ENCODE measurements around the gene CHST7.

CHST7 gene

GRCh38 chrX:46607916-46608315, 34.4 kb downstream of the CHST7 start:
- DNase-seq (ENCODE audit: low read depth, low spot score), result no peak

- DNase-seq (ENCODE audit: low read depth, low spot score), result no peak
Measured at GRCh38 chrX:46610070-46610658, 36.6 kb downstream of the CHST7 start.

GRCh38 chrX:46611658-46612362, 38.2 kb downstream of the CHST7 start:
- DNase-seq (ENCODE audit: low read depth, low spot score), result no peak

- no peak for DNase-seq (ENCODE audit: low read depth, low spot score)
Measured at GRCh38 chrX:46617906-46618305, 44.3 kb downstream of the CHST7 start.

- no peak for DNase-seq (ENCODE audit: low read depth, low spot score)
Measured at GRCh38 chrX:46618947-46619346, 45.4 kb downstream of the CHST7 start.

GRCh38 chrX:46620505-46620904, 46.9 kb downstream of the CHST7 start:
- no peak for DNase-seq (ENCODE audit: low read depth, low spot score)

- DNase-seq (ENCODE audit: low read depth, low spot score), result no peak
Measured at GRCh38 chrX:46621572-46621971, 48.0 kb downstream of the CHST7 start.

DNA sequence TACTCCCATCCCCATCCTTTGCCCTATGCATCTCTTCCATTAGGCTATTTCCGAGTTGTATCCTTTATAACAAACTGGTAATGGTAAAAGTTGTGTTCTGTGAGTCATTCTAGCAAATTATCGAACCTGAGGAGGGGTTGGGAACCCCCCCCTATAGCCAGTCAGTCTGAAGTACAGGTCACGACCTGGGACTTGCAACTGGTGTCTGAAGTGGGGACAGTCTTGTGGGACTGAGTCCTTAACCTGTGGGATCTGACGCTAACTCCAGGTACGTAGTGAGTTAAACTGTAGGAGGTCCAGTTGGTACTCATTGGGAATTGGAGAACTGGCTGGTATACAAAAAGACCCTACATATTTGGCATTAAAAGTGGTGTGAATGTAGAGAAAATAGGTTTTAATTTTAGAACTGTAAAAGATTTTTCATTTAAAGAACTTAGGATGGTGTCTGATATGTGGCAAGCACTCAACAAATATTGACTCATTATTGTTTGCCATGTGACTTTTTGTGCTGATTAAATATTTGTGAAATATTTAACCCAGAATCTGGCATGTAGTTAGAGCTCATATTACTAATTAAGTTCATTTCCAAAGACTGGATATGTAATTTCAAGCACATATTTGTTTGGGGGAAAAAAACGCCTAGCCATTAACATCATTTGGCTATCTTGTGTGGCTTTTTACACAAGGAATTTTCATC, 50.7 kb downstream of the CHST7 start:
- DNase-seq (ENCODE audit: low read depth, low spot score), result no peak

GRCh38 chrX:46626566-46626965, 53.0 kb downstream of the CHST7 start:
- no peak for DNase-seq (ENCODE audit: low read depth, low spot score)

GRCh38 chrX:46627062-46627461, 53.5 kb downstream of the CHST7 start:
- no peak for DNase-seq (ENCODE audit: low read depth, low spot score)

DNA sequence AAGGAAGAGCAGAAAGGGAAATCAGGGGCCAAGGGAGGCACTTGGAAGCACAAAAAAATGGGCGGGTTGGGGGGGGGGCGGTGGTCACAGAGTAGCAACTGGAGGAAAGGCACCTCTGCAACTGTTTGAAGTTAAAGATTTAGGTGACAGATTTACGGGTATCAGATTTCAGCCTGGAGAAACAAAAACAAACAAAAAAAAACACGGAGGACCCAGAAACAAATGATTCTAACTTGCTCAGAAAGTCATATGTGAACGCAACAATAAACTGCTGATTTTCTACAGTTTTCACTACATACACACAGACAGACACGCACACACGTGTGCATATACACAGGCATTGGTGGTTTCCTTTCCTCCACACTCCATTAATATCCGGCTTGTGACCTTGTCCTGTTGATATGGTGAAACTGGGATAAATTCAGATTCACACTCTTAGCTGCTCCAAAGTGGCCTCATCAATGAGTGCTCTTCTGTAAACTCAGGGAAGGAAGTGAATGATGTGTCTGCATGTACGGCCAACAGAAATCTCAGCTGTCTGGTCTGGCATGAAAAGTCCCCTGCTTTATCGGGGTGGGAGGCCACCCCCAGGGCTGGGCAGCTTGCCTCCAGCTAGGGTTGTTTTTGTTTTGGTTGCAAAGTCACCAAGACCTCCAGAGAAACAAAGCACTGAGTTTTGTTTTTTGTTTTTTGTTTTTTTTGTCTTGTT, 54.3 kb downstream of the CHST7 start:
- DNase-seq (ENCODE audit: low read depth, low spot score), result no peak

- DNase-seq (ENCODE audit: low read depth, low spot score), result no peak
Measured at GRCh38 chrX:46628460-46629371, 55.2 kb downstream of the CHST7 start.

- no peak for DNase-seq (ENCODE audit: low read depth, low spot score)
Measured at GRCh38 chrX:46630141-46630540, 56.6 kb downstream of the CHST7 start.

DNA sequence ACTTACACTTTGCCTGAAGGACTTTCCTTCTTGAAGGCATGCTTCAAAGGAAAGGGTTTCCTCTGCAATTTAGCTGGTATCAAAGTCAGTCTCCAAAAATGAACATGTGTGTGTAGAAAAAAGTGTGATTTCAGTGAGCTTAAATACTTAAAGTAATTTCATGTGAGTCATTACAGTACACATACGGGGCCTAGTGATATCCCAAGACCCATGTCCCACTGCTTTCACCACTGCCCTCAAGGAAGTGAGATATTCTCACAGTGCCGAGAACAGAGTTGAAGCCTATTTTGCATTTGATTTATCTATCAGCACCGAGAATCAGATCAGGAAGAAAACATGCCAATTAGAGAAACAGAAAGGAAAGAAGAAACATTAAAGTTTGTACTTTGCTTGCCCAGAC, 61.0 kb downstream of the CHST7 start:
- DNase-seq (ENCODE audit: low read depth, low spot score), result no peak

DNA sequence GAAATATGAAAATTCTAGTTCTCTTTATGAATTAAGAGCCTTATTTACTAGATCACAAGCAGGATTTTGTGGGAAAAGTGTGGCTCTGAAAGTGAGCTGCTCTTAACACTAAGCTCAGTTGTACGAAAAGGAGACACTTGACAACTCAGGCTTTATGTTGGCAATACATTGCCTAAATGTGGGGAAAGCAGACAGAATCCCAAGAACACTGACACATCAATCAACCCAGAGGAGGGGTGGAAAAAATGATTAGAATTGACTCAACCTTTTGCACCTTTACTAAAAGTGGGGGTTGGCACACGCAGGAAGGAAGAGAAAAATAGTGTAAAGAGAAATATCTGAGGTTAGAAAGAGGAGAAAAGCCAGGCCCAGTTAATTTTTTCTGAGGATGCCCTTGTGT, 61.6 kb downstream of the CHST7 start:
- DNase-seq (ENCODE audit: low read depth, low spot score), result no peak

DNA sequence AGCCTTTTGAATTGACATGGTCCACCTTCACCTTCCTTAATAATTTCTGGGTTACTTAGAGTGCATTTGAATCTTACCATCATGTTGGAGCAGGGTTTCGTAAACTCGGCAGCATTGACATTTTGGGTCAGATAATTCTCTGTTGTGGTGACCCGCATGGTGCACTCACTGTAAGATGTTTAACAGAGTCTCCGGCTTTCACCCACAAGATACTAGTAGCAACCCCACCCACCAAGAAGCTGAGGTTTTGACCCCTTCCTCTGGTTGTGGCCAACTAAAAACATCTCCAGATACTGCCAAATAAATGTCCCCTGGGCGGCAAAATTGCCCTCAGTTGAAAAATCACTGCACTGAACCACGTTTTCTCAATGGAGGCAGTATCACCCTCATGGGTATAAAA, 62.7 kb downstream of the CHST7 start:
- DNase-seq (ENCODE audit: low read depth, low spot score), result no peak

DNA sequence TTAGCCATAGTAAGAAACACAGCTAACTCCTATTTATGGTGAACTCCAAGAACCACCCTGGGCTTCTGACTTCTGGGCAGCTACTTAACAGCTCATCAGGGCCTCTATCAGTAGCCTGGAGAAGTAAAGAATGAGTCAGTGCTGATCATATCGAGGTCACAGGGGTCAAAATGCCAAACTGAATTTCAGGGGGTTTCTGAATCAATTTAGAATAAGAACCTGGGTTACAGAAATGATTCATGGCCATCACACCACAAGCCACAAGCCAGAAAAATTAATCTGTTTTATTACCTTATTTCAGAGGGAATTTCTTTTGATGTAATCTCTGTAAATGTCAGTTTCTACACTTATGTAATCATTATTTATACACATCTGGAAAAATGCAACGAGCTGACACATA, 64.4 kb downstream of the CHST7 start:
- DNase-seq (ENCODE audit: low read depth, low spot score), result no peak

- DNase-seq (ENCODE audit: low read depth, low spot score), result no peak
Measured at GRCh38 chrX:46642145-46642544, 68.6 kb downstream of the CHST7 start.

GRCh38 chrX:46643636-46644035, 70.1 kb downstream of the CHST7 start:
- no peak for DNase-seq (ENCODE audit: low read depth, low spot score)

DNA sequence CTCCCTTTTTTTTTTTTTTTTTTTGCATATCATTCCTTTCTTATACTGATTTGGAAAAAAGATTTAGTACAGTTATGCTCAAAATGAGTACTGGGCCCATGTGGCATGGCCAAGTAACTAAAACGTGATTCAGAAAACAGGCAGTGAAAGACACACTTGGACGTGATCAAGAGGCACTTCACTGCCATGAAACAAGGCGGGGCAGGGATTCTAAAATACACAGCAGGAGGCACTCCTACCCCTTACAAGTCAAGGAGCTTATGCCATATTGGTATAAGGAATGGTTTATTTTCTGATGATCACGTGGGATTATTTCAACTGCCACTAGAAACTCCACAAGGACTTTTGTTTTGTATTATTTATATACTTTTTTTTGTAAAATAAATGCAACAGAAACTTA, 72.0 kb downstream of the CHST7 start:
- DNase-seq (ENCODE audit: low read depth, low spot score), result no peak

GRCh38 chrX:46647251-46647650, 73.7 kb downstream of the CHST7 start:
- DNase-seq (ENCODE audit: low read depth, low spot score), result no peak

Measured in smooth muscle cell of the brain vasculature (primary cell).